Testis (tissue), 2 donors: ENCODE data around the gene PKHD1.

Experiments
- POLR2A ChIP-seq: fragments of 450-650 bp; IDR thresholded peaks from one replicate; pipeline ENCODE4 v1.6.1; 2017; ENCODE audit warnings: antibody characterized with exemption, mild to moderate bottlenecking, moderate library complexity
- TF ChIP-seq, protein P1 (sequence below), 3 experiments: fragments of 450-650 bp in 2 of 3; fragments of 200-600 bp in 1 of 3; sonication (generic) in 1 of 3; IDR thresholded peaks; one replicate each; pipeline ENCODE4 v1.5.1; 2016 to 2019; ENCODE audit warnings: antibody characterized with exemption in 3 of 3, mild to moderate bottlenecking in 2 of 3, moderate library complexity in 1 of 3

DNA sequence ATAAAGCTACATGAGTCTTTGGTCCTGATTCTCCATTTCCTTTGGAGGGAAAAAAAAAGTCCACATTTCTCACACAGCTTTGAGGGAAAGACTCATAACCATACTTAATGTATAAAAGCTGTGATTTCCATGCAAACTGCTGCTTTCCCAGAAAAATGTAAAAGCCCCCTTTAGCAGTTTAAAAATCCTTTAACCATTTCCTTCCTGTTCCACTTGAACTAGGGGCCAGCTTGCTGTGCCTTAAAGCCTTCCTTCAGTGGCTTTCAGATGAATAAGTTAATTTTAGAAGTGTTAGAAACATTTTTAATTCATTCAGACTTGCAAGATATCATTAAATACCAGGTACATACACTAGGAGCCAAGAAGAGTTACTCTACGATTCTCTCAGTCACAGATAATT is 273.5 kb downstream of the PKHD1 start:
- TF ChIP-seq, protein P1, sequence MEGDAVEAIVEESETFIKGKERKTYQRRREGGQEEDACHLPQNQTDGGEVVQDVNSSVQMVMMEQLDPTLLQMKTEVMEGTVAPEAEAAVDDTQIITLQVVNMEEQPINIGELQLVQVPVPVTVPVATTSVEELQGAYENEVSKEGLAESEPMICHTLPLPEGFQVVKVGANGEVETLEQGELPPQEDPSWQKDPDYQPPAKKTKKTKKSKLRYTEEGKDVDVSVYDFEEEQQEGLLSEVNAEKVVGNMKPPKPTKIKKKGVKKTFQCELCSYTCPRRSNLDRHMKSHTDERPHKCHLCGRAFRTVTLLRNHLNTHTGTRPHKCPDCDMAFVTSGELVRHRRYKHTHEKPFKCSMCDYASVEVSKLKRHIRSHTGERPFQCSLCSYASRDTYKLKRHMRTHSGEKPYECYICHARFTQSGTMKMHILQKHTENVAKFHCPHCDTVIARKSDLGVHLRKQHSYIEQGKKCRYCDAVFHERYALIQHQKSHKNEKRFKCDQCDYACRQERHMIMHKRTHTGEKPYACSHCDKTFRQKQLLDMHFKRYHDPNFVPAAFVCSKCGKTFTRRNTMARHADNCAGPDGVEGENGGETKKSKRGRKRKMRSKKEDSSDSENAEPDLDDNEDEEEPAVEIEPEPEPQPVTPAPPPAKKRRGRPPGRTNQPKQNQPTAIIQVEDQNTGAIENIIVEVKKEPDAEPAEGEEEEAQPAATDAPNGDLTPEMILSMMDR (IDR thresholded peaks at IDR 0.05), result no peak
- TF ChIP-seq POLR2A, result no peak
